Skeletal muscle cell (primary cell): ENCODE measurements around the gene RIMKLB.
"Not testable (repeated sequence)": the region's sequence is repeated elsewhere in the genome, so short reads cannot be mapped to it uniquely, and the experiment has no call there.

Source experiments
- DNase-seq: peaks from one replicate; pipeline ENCODE4 v3.0.0-alpha.2; 2010; ENCODE audit warnings: low read depth
- H3K4me3 ChIP-seq: 2 replicates; pipeline ENCODE4 v1.5.1; 2011; ENCODE audit warnings: low read depth, mild to moderate bottlenecking, control low read depth, low read length, moderate library complexity

The RIMKLB gene

DNA sequence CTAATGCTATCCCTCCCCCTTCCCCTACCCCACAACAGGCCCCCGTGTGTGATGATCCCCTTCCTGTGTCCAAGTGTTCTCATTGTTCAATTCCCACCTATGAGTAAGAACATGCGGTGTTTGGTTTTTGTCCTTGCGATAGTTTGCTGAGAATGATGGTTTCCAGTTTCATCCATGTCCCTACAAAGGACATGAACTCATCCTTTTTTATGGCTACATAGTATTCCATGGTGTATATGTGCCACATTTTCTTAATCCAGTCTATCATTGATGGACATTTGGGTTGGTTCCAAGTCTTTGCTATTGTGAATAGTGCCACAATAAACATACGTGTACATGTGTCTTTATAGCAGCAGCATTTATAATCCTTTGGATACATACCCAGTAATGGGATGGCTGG lies 62.3 kb downstream of the RIMKLB start:
- not testable (repeated sequence) for H3K4me3 ChIP-seq, DNase-seq

DNA sequence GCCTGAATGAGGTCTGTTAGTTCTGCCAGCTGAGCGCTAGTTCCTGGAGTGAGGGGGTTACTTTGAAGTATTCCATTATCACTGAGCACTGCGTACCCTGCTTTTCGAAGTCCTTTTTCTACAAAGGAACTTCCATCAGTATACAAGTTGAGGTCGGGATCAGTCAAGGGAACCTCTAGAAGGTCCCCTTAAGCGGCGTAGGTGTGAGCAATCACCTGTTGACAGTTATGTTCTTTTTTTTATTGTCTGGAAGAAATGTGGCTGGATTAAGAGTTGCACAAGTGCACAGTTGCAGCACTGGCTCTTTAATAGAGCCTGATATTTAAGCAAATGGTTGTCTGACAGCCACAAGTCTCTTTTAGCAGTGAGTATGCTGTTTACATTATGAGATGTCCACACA lies 64.9 kb downstream of the RIMKLB start:
- not testable (repeated sequence) for H3K4me3 ChIP-seq, DNase-seq

DNA sequence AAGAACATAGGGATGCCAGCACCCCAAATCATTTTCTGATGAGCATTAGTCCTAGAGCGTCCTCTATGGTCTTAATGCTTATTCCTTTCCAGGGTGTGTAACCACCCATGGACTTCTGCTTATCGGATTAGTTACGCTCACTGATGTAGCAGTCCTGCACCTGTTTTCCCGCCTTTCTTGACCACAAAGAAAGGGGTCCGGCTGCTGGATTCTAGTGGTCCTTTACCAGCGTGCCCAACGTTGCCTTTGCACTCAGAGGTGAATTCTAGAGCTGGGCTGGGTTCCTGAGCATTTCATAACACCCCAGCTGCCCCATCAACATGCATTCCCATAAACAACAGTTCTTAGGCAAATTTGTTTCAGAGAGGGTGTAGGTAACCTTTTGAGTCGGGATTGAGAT lies 68.3 kb downstream of the RIMKLB start:
- H3K4me3 ChIP-seq, DNase-seq: not testable (repeated sequence)

DNA sequence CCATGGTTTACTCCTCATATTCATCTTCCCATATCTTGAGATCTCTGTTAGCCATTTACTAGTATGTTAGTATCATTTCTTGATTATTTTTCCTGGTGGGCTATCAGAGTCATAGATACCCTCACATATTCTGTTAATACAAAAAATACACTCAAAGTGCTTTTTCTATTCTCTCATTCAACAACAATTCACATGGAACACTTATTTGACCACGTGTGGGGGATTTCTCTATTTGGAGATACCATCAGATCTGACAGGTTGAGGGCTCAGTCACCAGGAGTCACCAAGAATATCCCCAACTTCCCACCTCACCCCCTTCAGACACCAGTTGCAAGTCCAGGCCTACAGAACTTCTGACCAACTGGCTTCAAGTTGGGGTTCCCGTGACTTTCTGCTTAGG lies 72.7 kb downstream of the RIMKLB start:
- no peak for DNase-seq
- H3K4me3 ChIP-seq = no peak overlapping the region

- no peak overlapping the region for H3K4me3 ChIP-seq
- no peak for DNase-seq
Measured at GRCh38 chr12:8771072-8771471, 73.3 kb downstream of the RIMKLB start.

DNA sequence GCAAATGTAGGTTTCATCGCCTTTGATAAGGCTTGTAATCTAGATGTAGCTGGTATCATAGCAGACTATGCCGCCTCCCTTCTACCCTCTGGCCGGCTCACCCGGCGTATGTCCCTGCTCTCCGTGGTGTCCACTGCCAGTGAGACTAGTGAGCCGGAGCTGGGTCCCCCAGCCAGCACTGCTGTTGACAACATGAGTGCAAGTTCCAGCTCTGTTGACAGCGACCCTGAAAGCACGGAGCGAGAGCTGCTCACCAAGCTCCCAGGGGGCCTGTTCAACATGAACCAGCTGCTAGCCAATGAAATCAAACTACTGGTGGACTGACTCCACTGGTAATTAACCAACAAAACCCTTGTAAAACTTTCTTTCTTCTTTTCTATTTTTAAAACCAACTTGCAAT lies 75.7 kb downstream of the RIMKLB start:
- DNase-seq = no peak
- H3K4me3 ChIP-seq = no peak overlapping the region

GRCh38 chr12:8779281-8779680 lies 81.5 kb downstream of the RIMKLB start:
- DNase-seq = no peak
- H3K4me3 ChIP-seq = no peak overlapping the region

DNA sequence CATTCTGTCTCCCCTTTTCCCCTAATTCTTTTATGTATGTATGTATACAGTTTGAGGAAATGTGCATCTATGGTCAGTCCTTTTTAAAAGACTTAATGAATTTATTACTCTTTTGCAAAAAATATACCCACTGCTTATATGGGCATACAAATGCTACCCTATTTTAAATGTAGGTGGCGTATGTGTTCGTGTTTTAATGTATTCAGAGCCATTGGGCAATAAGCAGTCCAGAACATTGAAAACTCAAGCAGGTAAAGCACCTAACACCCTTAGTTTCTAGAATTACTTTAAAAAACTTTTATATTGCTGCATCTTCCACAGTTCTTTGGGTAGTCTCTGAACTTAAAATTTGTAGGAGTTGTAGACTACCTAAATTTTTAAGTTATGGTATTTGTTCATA lies 82.1 kb downstream of the RIMKLB start:
- no peak overlapping the region for H3K4me3 ChIP-seq
- DNase-seq = no peak

- DNase-seq = peak; percentile 18
Measured at GRCh38 chr12:8780389-8780788, 82.6 kb downstream of the RIMKLB start.

DNA sequence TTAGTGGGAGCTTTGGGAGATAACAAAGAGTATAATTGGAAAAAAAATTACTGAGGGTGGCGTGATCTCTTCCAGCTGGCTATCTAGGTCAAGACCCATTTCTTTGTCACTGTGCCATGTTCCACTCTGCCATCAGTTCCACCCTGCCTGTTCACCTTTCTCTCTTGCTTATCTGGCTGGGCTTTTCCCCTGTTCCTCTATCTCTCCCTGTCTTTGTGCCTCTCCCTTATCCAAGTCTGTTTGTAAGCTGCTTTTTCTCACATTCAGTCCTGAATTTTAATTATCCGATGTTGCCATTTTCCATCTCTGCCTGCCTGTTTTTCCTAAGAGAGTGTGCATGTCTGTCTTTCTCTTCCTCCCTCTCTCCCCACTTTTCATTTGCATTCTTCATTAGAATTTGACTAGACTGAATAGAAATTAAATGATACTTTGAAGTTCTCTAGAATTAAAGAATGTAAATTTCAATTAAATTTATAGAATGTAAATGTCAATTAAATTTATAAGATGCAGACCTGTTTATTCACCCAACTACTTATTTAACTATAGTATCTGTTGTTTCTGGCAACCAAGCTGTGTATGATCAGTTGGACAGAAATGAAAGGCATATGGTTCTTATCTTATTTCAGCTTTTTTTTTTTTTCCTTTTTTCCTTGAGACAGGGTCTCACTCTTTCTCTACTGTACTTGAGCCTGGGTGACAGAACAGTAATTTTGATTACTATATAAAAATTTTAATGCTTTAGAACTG lies 83.8 kb downstream of the RIMKLB start:
- no peak overlapping the region for H3K4me3 ChIP-seq
- DNase-seq = no peak

More at GRCh38 chr12:8780389-8780788, 82.6 kb downstream of the RIMKLB start:
- H3K4me3 ChIP-seq = no peak overlapping the region

- DNase-seq = no peak
Measured at GRCh38 chr12:8784290-8784888, 86.6 kb downstream of the RIMKLB start.

DNA sequence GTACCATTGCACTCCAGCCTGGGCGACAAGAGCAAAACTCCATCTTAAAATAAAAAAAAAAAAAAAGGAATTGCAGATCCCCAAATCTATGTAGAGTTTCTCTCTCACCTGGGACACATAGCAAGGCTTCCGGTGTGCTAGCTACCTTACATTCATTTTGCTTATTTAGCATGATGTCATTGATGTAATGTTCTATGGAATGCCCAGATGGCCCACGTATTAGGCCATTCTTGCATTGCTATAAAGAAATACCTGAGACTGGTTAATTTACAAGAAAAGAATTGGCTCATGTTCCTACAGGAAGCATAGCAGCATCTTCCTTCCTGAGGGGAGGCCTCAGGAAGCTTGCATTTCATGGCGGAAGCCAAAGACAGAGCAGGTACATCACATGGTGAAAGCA lies 87.7 kb downstream of the RIMKLB start:
- no peak for DNase-seq
- no peak overlapping the region for H3K4me3 ChIP-seq

More at GRCh38 chr12:8784290-8784888, 86.6 kb downstream of the RIMKLB start:
- no peak overlapping the region for H3K4me3 ChIP-seq

DNA sequence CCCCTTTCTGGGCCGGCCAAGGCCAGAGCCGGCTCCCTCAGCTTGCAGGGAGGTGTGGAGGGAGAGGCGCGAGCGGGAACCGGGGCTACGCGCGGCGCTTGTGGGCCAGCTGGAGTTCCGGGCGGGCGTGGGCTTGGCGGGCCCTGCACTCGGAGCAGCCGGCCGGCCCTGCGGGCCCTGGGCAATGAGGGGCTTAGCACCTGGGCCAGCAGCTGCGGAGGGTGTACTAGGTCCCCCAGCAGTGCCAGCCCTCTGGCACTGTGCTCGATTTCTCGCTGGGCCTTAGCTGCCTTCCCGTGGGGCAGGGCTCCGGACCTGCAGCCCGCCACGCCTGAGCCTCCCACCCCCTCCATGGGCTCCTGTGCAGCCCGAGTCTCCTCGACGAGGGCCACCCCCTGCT lies 89.4 kb downstream of the RIMKLB start:
- not testable (repeated sequence) for H3K4me3 ChIP-seq, DNase-seq

GRCh38 chr12:8788706-8789105 lies 90.9 kb downstream of the RIMKLB start:
- H3K4me3 ChIP-seq, DNase-seq: not testable (repeated sequence)

GRCh38 chr12:8789341-8790013 lies 91.7 kb downstream of the RIMKLB start:
- not testable (repeated sequence) for H3K4me3 ChIP-seq, DNase-seq

DNA sequence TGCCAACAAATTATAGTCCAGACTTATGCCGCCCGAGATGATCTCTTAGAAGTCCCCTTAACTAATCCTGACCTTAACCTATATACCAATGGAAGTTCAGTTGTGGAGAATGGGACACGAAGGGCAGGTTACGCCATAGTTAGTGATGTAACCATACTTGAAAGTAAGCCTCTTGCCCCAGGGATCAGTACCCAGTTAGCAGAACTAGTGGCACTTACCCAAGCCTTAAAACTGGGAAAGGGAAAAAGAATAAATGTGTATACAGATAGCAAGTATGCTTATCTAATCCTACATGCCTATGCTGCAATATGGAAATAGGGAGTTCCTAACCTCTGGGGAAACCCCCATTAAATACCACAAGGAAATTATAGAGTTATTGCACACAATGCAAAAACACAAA lies 95.4 kb downstream of the RIMKLB start:
- not testable (repeated sequence) for DNase-seq, H3K4me3 ChIP-seq

- not testable (repeated sequence) for DNase-seq, H3K4me3 ChIP-seq
Measured at GRCh38 chr12:8794611-8795010, 96.8 kb downstream of the RIMKLB start.

GRCh38 chr12:8796831-8797626 lies 99.2 kb downstream of the RIMKLB start:
- DNase-seq = no peak

DNA sequence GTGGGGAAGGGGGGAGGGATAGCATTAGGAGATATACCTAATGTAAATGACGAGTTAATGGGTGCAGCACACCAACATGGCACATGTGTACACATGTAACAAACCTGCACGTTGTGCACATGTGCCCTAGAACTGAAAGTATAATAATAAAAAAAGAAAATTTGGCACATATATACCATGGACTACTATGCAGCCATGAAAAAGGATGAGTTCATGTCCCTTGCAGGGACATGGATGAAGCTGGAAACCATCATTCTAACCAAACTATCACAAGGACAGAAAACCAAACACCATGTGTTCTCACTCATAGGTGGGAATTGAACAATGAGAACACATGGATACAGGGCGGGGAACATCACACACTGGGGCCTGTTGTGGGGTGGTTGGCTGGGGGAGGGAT lies 103.4 kb downstream of the RIMKLB start:
- not testable (repeated sequence) for DNase-seq, H3K4me3 ChIP-seq

More at GRCh38 chr12:8796831-8797626, 99.2 kb downstream of the RIMKLB start:
- H3K4me3 ChIP-seq = no peak overlapping the region

- DNase-seq, H3K4me3 ChIP-seq: not testable (repeated sequence)
Measured at GRCh38 chr12:8804833-8805232, 107.0 kb downstream of the RIMKLB start.
